ENCODE data around the gene COL4A3.

- no peak for TF ChIP-seq EZH2 (IDR thresholded peaks at IDR 0.05; ENCODE audit: insufficient read depth, poor library complexity, severe bottlenecking)
- TF ChIP-seq EZH2phosphoT487 (IDR thresholded peaks at IDR 0.05; ENCODE audit: insufficient read depth, low read depth), result no peak
Measured at GRCh38 chr2:227312579-227312978, 148.2 kb downstream of the COL4A3 start.
